CD1c-positive myeloid dendritic cell (primary cell): ENCODE results near the gene APOBEC3A.
A peak's percentile ranks its signal among the peaks of the same experiment; 100 is the strongest.
"Not testable (repeated sequence)": the region's sequence is repeated elsewhere in the genome, so short reads cannot be mapped to it uniquely, and the experiment has no call there.

Experiments used
- DNase-seq: peaks from one replicate; pipeline ENCODE4 v3.0.0-alpha.2; 2016; ENCODE audit errors: extremely low spot score

APOBEC3A gene

DNA sequence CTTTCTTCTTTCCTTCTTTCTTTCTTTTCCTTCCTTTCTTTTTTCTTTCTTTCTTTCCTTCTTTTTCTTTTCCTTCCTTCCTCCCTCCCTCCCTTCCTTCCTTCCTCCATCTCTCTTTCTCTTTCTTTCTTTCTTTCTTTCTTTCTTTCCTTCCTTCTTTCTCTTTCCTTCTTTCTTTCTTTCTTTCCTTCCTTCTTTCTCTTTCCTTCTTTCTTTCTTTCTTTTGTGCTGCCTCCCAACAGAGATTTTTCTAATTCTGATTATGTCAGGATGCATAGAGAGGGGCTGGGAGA lies 1.2 kb downstream of the APOBEC3A start:
- DNase-seq: not testable (repeated sequence)

GRCh38 chr22:38959590-38959989 lies 2.2 kb downstream of the APOBEC3A start:
- no peak for DNase-seq

DNA sequence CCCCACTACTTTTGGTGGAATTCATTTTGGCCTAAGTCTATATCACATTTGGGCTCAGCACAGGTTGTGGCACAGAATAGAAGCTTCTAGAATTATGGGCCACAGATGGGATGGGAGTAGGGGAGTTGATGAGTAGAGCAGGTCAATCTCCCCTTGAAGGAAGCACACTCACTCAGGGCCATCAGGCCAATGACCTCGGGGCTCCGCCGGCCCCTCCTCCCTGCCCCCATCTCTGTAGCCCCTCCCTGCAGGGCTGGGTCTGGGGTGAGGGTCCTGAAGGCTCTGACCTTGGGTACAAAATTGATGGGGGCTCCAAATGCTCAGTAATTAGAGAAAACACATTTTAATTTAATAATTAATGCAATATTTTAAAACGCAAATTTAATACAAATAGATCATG lies 3.3 kb downstream of the APOBEC3A start:
- DNase-seq: not testable (repeated sequence)

DNA sequence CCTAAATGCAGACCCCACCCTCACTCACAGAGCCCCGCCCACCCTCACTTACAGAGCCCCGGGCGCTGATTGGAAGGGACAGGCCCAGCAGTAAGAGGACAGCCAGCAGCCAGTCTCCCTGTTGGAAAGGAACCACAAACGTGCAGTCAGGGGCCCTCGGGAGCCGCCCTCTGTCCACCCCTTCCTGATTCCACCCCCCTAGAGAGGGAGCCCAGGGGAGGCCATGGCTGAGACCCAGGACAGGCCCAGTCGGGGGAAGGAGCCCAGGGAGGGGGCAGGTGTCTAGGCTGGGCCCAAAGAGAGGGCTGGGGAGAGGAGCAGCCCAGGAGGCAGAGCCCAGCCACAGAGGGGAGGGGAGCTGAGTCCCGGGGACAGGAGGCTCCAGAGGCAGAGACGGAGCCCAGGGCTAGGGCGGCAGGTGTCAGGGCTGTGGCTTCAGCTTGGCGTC lies 5.9 kb downstream of the APOBEC3A start:
- DNase-seq: not testable (repeated sequence)

- no peak for DNase-seq
Observed at GRCh38 chr22:38963872-38964271, 6.5 kb downstream of the APOBEC3A start.

- DNase-seq: no peak
Observed at GRCh38 chr22:38964306-38964705, 6.9 kb downstream of the APOBEC3A start.

- peak; percentile 31 for DNase-seq
Observed at GRCh38 chr22:38964989-38965388, 7.6 kb downstream of the APOBEC3A start.

- no peak for DNase-seq
Observed at GRCh38 chr22:38965614-38966379, 8.4 kb downstream of the APOBEC3A start.

DNA sequence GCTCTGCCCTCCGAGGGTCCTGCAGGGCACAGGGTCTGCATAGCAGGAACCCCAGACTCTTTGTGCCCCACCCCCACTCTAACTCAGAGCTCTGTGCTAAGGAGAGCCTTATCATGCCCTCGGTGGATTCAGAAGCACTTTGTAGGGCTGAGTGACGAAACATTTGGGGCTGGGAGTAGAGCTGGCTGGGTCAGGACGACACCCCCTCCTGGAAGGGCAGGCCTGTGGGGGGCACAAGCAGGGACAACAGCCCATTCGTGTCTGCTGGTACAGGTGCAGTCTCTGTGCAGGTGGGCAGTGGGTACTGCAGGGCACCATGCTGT lies 8.9 kb downstream of the APOBEC3A start:
- no peak for DNase-seq

GRCh38 chr22:38966942-38967341 lies 9.5 kb downstream of the APOBEC3A start:
- DNase-seq: no peak

DNA sequence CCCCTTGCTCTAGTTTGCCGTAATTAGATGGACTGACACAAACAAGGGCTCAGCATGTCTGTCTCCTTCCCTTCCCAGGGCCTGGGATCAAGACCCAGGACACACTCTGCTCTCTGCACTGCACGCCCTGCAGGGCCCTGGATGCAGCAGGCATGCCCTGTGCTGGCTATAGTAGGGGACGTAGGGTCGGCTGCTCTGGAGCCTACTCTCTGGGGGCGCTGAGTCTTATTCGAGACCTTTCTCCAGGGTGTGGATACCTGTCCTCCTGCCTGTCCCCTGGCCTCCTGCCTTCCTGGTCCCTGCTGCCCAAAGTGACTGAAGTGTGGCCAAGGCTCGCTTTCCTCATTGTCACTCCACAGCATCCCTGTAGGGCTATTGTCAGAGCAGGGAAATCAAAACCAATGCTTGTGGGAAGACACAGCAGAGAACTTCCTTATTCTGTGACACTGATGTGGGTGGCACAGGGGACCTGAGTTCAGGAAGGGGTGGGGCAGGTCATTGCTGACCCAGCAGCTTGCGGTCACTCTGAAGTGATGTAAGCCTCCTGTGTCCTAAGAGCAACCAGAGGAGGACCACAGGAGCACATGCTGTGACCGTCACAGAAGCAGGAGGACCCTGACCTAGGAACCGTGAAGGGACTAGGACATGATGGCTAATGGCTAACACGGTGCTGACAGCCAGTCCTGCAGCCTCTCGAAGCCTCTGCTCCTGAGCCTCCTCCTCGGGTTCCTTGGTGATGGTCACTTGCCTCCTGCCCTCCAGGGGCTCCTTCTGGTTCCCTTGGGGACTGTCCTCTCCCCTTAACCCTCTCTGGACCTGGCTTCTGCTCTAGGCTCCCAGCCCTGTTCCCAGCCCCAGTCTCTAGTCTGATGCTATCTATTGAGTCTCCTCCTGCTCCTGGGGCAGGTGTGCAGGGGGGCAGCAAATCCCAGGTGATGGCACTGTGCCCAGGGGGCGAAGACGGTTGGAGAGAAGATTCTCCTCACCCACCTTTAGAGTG lies 10.3 kb downstream of the APOBEC3A start:
- DNase-seq: peak; percentile 95

DNA sequence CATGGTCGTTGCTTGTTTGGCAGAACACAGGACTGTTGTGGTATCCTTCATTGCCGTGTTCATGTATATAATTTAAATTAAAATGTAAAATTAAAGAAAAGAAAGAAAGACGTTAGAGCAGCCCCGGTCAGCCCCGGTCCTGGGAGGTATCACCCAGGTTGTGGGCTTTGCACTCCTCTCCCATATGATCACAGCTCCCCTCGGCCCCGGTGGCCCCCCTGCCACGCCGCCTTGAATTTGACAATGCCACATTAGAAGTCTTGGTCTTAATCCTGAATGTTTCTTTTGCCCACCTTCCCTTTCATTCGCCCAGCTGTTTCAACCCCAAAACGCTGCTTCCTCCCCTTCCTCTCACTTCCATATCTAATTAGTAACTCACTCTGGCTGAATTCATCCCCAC lies 11.4 kb downstream of the APOBEC3A start:
- no peak for DNase-seq

DNA sequence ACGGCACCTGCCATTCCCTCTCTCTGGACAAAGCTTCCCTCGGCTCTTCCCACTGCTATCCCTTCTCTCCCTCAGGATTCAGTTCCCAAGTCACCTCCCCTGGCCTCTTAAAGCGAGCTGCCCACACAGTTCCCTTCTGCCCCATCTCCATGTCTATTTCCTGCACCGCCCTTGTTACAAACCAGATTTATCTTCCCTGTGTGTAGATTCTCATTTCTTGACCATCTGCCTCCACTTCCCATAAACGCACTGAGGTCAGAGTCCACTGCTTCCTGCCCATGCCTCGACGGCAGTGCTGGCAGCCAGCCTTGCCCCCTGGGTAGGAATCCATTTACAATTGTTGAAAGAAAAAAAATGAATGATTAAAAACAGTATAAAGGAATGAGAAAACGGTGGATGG lies 13.1 kb downstream of the APOBEC3A start:
- DNase-seq: peak; percentile 53

- DNase-seq: no peak
Observed at GRCh38 chr22:38971202-38971601, 13.8 kb downstream of the APOBEC3A start.

DNA sequence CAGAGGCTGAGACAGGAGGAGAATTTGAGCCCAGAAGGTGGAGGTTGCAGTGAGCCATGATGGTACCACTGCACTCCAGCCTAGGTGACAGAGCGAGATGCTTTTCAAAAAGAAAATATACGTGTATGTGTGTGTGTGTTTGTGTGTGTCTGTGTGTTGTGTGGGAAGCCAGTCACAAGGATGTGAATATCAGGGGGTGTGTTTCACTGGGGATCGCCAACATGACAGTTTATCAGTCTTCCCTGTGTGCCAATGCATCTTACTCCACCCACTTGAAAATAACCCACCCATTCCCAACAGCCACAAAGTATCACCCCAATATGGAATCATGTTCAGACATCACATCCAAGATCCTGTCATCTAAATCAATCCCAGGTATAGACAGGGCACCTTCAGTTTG lies 14.4 kb downstream of the APOBEC3A start:
- DNase-seq: no peak

DNA sequence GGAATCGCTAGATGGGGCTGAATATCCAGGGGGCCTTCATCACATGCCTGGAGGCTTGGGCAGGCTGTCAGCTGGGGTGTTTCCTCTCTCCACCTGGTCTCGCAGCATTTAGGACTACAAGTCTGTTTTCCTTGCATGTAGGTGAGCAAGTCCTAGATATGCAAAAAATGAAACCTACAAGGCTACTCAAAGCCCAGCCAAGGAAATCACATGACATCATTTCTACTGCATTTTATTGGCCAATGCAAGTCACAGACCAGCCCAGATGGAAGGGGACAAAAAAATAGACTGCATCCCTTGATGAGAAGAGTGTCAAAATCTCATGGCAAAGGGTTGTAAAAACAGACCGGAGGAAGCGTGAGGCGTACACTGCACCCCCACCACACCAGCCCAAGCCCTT lies 15.1 kb downstream of the APOBEC3A start:
- DNase-seq: no peak

GRCh38 chr22:38973289-38974169 lies 16.1 kb downstream of the APOBEC3A start:
- peak; percentile 63 for DNase-seq

DNA sequence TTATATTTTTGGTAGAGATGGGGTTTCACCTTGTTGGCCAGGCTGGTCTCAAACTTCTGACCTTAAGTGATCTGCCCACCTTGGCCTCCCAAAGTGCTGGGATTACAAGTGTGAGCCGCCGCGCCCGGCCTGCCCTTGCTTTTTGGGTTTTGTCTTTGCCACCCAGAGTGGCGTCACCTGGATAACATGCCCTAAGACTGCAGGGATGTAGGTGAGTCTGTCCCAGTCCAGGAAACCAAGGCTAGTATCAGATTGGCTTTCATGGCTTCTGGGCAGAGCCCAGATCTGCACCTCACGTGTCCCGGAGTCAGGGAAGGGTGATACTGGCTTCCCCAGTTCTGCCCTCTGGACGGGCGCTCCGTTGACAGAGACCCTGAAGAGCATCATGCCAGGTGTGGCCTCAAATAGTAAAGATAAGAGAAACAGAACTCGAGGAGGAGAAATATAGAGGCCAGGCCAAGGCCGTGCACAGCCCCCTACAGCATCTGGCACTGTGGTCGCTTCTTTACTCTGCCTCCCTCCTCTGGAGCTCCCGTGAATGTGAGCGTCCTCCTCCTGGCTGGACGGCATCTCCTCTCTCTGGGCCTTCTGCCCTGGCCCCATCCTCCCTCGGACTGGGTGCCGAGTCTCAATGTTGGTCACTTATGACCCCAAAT lies 16.9 kb downstream of the APOBEC3A start:
- no peak for DNase-seq

DNA sequence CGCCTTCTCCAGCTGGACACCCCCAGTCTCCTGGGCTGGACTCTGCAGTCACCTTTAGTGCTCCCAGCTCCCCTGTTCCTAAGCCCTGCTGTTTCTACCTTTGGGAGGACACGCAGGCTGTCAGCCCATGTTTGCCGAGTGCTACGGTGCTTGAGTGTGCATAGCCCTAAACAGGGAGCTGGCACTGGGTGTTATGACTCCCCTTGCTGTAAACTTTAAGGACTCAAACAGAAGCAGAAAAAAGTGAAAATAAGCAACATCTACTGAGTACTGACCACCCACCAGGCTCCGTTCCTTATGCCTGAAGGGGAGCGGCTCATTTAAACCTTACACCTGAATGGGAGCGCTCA lies 17.4 kb downstream of the APOBEC3A start:
- DNase-seq: no peak

DNA sequence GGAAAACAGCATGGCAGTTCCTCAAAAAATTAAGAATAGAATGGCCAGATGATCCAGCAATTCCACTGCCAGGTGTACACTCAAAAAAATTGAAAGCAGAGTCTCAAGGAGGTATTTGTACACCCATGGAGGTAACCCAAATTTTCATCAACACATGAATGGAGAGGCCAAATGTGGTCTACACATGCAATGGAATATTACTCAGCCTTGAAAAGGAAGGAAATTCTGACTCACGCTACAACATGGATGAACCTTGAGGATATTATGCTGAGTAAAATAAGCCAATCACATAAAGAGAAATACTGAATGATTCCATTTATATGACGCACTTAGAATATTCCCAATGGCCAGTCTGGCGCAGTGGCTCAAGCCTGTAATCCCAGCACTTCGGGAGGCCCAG lies 19.9 kb downstream of the APOBEC3A start:
- not testable (repeated sequence) for DNase-seq

DNA sequence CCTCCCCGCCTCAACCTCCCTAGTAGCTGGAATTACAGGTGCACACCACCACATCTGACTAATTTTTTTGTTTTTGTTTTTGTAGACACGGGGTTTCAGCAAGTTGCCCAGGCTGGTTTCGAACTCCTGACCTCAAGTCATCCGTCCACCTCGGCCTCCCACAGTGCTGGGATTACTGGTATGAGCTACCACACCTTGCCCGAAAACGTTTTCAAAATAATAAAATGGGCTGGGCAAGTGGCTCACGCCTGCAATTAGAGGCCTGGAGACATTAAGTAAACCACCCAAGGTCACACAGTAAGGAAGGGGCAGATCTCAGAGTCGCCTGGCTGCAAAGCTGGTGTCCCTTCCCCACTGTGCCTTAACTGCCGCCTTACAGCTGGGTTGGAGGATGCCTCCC lies 23.2 kb downstream of the APOBEC3A start:
- DNase-seq: not testable (repeated sequence)
